Iris pigment epithelial cell (primary cell): ENCODE measurements around the gene C9orf78.
A peak's percentile ranks its signal among the peaks of the same experiment; 100 is the strongest.
"Not testable (repeated sequence)": the region's sequence is repeated elsewhere in the genome, so short reads cannot be mapped to it uniquely, and the experiment has no call there.

Experiments
- DNase-seq: peaks from one replicate; pipeline ENCODE4 v3.0.0-alpha.2; 2011; ENCODE audit warnings: low read depth

Gene C9orf78

DNA sequence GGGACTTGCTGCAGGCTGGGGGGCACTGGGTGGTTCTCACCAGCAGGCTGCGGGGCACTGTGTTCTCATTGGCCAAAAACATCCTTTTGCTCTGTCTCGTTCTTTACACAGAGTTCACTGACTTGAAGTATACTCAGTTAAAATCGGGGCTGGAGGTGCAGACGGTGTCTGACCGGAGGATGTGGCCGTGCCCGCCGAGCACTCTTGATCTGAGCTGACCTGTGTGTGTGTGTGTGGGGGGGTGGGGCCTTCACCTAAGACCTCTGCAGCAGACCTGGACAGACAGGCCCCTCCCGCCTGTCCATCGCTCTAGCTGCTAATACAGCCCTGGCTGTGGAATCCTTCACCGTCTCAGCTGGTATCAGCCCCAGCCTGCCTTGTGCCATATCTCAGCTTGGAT is 25.0 kb downstream of the C9orf78 start:
- no peak for DNase-seq

- DNase-seq: no peak
Measured at GRCh38 chr9:129809346-129809745, 25.7 kb downstream of the C9orf78 start.

DNA sequence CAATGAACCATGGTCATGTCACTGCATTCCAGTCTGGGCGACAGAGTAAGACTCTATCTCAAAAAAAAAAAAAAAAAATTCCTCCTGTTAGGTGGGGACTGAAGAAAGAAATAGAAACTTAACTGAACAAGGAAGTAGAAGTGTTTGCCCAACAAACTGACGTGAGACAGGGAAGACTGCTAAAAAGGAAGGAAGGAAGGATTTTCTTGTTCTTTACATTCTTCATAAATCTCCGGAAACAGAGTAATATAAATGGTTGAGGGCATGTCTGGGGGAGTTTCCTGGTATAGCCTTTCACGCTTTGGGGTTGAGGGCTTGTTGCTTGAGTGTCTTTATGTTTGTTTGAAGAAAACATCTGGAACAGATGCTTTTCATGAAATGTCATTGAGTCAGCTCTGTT is 29.0 kb downstream of the C9orf78 start:
- no peak for DNase-seq

DNA sequence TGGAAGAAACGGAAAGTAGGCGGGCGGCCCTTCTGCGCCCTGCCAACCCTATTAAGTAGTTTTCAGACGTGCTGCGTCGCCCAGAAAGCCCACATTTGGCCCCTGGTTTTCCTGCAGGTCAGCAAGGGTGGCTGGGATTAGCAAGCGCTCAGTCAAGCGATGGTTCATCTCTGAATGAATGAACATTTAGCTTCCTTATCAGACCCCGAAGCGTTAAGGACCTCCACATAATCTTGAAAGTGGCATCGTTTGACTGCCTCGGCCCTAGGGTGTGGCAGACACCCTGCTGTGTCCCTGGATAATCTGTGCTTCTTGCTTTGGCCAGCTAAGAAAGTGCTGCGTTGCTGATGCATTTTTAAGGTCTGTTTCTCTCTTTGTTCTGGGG is 31.4 kb downstream of the C9orf78 start:
- DNase-seq: peak; percentile 16

DNA sequence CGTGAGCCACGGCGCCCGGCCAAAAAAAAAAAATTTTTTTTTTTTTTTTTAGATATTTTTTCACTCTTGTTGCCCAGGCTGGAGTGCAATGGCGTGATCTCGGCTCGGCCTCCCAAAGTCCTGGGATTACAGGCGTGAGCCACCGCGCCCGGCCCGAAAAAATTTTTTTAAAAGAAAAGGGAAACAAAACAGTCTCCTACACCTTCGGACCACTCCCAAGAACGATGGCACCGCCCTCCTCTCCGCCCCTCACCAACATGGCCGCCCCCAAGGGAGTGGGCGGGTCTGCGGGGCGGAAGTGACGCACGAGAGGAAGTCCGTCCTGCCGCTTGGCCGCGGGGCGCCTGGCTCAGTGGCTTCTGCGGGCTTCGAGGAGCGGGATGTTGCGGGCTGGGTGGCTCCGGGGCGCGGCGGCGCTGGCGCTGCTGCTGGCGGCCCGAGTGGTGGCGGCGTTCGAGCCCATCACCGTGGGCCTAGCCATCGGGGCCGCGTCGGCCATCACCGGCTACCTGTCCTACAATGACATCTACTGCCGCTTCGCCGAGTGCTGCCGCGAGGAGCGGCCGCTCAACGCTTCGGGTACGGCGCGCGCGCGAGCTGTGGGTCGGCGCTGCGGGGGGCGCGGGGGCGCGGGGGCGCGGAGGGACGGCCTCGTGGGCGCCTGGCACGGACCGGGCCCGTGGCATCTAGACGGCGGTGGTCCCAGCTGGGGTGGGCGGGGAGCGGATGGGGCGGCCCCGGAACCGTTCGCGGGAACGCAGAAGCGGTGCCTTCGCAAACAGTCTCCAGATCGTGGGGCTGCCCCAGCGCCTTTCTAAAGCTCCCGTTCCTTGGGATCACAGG is 32.0 kb downstream of the C9orf78 start, which contains the start of gene TOR1B:
TSS of gene TOR1B (plus strand) at position 352 of the 843 bp plus-strand sequence. CDS start at position 381, 29 bp downstream.
- peak; percentile 93 for DNase-seq

DNA sequence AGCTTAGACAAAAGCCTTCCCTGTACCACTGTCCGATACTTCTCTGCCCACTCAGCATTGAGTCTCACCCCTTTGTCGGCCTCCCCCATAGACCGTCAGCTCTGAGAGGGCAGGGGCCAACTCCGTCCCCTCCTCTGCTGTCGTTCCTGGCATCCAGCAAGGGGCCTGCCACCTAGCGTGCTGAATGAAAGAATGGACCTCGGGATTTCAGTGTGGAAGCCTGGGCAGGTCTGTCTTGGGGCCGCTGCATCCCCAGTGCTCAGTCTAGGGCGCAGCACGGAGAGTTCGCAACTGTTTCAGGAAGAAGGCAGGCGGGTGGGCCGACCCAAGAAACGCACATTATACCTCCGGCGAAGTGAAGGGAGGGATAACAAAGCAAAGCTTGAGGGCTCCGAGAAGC is 33.6 kb downstream of the C9orf78 start:
- DNase-seq: no peak

DNA sequence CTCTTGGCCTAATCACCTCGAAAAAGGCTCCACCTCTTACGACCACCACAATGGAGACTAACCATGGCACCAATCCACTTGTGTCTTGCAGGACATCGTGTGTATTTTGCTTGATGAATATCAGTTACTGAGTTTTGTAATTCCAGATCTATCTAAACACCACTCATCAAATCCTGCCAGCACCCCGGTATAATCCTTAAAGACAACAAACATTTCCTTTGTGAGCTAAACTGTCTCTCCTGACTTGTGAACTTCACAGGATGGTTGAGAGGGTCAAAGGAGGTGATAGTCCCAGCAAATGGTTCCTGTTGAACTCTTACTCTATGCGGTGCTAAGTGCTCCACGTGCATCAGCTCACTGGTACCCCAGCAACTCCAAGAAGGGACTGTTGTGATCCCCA is 36.1 kb downstream of the C9orf78 start:
- DNase-seq: peak; percentile 61

- not testable (repeated sequence) for DNase-seq
Measured at GRCh38 chr9:129796029-129796428, 39.0 kb downstream of the C9orf78 start.

DNA sequence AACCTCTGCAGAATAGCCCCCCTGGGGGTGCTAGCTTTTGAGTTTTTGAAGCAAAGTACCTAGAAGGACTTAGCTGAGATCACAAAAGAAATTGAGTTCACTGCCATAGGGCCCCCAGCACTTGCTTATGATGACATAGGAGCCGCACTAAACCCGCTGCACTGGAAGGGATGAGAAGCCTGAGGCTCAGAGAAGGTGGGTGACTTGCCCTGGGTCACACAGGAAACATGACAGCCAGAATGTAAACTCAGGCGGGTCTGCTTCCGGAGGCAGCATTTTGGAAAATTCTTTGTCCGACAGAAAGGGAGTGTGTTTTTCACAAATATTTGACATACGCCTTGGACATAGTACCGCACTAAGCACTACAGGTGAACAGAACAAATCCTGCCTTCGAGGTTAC is 40.5 kb downstream of the C9orf78 start:
- DNase-seq: no peak

DNA sequence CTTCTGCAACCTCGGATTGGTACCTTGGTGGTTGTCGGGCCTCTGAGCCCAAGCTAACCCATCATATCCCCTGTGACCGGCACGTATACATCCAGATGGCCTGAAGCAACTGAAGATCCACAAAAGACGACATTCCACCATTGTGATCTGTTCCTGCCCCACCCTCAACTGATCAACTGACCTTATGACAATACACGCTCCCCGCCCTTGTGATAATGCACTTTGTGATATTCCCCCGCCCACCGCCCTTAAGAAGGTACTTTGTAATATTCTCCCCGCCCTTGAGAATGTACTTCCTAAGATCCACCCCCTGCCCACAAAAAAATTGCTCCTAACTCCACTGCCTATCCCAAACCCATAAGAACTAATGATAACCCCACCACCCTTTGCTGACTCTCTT is 48.6 kb downstream of the C9orf78 start:
- no peak for DNase-seq

DNA sequence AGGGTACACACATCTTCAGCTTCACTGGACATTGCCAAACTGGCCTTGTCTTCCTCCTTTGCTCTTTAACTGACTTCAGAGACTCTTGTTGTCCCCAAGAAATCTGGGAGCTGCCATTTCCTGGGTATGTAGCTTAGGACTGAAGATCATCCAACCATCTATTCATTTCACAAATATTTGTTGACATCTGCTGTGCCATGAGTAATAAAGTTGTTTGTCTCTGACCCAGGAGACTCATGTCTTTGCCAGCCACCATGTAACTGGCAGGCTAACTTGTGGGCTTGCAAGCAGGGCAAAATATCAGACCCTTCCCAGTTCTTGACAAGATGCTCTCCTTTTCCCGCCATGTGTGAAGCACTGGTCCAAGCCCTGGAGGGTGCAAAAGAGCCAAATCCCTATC is 49.2 kb downstream of the C9orf78 start:
- no peak for DNase-seq

GRCh38 chr9:129784970-129785369 is 50.1 kb downstream of the C9orf78 start:
- DNase-seq: not testable (repeated sequence)

DNA sequence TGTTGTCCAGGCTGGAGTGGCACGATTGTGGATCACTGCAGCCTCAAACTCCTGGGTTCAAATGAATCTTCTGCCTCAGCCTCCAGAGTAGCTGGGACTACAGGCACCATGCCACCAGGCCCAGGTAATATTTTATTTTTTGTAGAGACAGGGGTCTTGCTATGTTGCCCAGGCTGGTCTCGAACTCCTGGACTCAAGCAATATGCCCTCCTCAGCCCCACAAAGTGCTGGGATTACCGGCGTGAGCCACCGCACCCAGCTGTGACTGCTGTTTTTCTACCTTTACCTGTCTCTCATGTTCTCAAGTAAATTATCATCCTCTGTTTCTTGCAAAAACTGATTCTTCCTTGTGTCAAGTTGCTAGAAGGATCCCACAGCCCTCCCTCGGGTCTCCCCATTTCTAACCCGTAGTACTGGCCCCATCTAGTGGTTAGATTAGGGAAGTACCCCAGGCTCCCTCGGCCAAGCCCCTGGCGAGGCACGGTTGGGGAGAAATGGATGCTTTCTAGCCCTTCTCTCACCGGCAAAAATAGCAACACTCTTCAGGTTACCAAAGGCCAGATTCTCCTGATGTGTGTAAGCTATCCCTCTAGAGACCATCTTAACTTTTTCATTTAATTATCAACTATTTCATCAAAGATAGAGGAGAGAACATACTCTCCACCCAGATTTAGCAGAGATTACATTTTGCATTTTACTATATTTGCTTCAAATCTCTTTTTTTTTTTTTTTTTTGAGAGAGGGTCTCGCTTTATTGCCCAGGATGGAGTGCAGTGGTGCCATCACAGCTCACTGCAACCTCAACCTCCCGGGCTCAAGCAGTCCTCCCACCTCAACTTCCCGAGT is 51.3 kb downstream of the C9orf78 start:
- DNase-seq: peak; percentile 67

DNA sequence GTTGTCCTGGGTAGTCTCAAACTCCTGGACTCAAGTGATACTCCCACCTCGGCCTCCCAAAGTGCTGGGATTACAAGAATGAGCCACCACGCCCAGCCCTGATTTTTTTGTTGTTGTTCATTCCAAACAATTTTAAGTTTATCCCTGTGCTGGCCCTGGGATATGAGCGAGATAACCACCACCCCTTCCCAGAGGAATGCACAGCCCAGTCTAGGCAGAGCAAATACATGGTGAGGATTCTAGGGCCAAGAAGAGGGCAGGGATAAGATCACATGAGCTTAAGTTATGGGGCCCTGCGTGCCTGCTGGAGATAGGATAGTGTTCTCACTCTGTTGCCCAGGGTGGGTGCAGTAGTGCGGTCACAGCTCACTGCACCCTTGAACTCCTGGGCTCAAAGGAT is 53.1 kb downstream of the C9orf78 start:
- no peak for DNase-seq

DNA sequence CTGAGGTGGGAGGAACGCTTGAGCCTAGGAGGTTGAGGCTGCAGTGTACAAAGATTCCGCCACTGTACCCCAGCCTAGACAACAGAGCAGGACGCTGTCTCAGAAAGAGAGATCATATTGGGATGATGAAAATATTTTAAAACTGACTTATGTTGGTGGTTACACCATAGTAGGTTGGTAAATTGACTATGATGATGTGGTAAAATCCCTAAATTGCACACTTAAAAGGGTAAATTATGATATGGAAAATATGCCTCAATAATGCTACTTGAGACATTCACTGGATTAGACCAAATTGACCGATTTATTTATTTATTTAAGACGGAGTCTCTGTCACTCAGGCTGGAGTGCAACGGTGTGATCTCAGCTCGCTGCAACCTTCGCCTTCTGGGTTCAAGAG is 53.9 kb downstream of the C9orf78 start:
- DNase-seq: no peak

- DNase-seq: no peak
Measured at GRCh38 chr9:129779560-129780190, 55.4 kb downstream of the C9orf78 start.

GRCh38 chr9:129778469-129778868 is 56.6 kb downstream of the C9orf78 start:
- DNase-seq: no peak

DNA sequence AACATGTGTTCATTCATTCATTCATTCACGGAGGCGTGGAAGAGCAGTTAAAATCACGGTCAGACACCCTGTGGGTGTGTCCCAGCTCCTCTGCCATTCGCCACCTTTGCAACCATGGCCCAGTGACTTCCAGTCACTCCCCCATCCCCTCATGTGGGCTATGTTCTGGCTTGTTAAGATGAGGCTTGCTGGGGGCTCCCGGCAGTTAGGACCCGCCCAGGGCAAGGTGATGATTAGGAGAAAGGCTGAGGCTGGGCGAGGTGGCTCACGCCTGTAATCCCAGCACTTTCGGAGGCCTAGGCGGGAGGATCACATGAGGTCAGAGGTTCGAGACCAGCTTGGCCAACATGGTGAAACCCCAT is 57.3 kb downstream of the C9orf78 start:
- DNase-seq: no peak
